ENCODE results near the gene KIRREL2.
A peak's percentile ranks its signal among the peaks of the same experiment; 100 is the strongest.
"Not testable (repeated sequence)": the region's sequence is repeated elsewhere in the genome, so short reads cannot be mapped to it uniquely, and the experiment has no call there.

Gene KIRREL2

GRCh38 chr19:35870124-35870736, 13.5 kb downstream of the KIRREL2 start:
- DNase-seq = not testable (repeated sequence)

- DNase-seq = no peak
Measured at GRCh38 chr19:35870798-35871197, 14.1 kb downstream of the KIRREL2 start.

- no peak for DNase-seq
Measured at GRCh38 chr19:35871611-35872010, 14.9 kb downstream of the KIRREL2 start.

- no peak for DNase-seq
Measured at GRCh38 chr19:35872180-35872579, 15.5 kb downstream of the KIRREL2 start.

- no peak for DNase-seq
Measured at GRCh38 chr19:35874392-35874930, 17.8 kb downstream of the KIRREL2 start.

GRCh38 chr19:35879068-35879467, 22.4 kb downstream of the KIRREL2 start:
- DNase-seq = no peak

- peak; percentile 72 to 77 for DNase-seq
Measured at GRCh38 chr19:35879770-35880317, 23.1 kb downstream of the KIRREL2 start.

- peak; percentile 53 to 85 for DNase-seq
Measured at GRCh38 chr19:35882114-35882832, 25.6 kb downstream of the KIRREL2 start.

- no peak for DNase-seq
Measured at GRCh38 chr19:35883882-35884281, 27.2 kb downstream of the KIRREL2 start.

GRCh38 chr19:35885225-35885738, 28.6 kb downstream of the KIRREL2 start:
- DNase-seq = no peak

GRCh38 chr19:35885904-35886303, 29.2 kb downstream of the KIRREL2 start:
- DNase-seq = no peak

- DNase-seq = no peak
Measured at GRCh38 chr19:35887197-35887596, 30.5 kb downstream of the KIRREL2 start.

GRCh38 chr19:35888398-35888797, 31.7 kb downstream of the KIRREL2 start:
- no peak for DNase-seq

GRCh38 chr19:35889370-35890112, 32.8 kb downstream of the KIRREL2 start:
- no peak for DNase-seq

GRCh38 chr19:35890113-35890650, 33.5 kb downstream of the KIRREL2 start:
- no peak for DNase-seq

GRCh38 chr19:35891819-35892218, 35.1 kb downstream of the KIRREL2 start:
- not testable (repeated sequence) for DNase-seq

- no peak for DNase-seq
Measured at GRCh38 chr19:35894342-35894741, 37.6 kb downstream of the KIRREL2 start.

- no peak for DNase-seq
Measured at GRCh38 chr19:35895911-35896642, 39.4 kb downstream of the KIRREL2 start.

GRCh38 chr19:35896643-35897040, 39.9 kb downstream of the KIRREL2 start:
- DNase-seq = no peak

- DNase-seq = no peak
Measured at GRCh38 chr19:35897706-35898451, 41.2 kb downstream of the KIRREL2 start.

- no peak for DNase-seq
Measured at GRCh38 chr19:35898499-35898809, 41.7 kb downstream of the KIRREL2 start.
